ENCODE data around the gene VWA3B.
"Not testable (repeated sequence)": the region's sequence is repeated elsewhere in the genome, so short reads cannot be mapped to it uniquely, and the experiment has no call there.

VWA3B gene

DNA sequence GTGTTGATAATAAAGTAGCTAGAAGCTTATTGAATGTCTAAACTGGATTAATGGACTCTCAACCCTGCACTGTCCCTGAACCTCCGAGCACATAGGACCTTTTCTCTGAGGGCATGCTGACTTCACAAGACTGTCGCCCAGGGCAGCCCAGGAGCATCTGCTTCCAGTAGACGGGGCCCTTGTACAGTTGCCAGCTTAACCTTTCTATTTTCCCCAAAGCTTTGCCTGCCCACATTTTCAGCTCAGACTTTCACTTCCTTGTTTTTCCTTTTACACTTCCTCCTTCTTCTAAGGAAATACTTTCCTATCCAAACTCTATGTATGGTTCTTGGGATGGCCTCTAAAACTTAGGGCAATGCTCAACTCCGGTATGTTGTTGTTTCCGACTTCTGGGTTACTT lies 1.3 kb downstream of the VWA3B start:
- DNase-seq (ENCODE audit: low read depth in 3 of 3) = no peak

GRCh38 chr2:98089941-98090340 lies 3.0 kb downstream of the VWA3B start:
- no peak for DNase-seq (ENCODE audit: low read depth in 3 of 3)

DNA sequence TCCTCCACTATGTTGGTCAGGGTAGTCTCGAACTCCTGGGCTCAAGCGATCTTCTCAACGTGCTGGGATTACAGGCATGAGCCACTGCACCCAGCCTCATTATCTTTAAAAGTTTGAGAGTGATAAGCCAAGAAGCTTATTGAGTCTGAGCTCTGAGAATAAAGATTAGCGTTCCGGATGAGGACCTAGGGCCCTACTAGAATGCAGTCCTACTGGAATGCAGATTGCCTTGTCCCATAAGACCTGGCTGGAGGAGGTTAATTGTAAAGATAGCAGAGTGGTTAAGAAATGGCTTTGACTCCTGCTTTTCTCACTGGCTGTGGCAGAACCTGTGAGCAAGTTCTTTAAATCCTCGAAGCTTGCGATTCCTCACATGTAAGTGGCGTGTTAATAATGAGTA lies 4.0 kb downstream of the VWA3B start:
- no peak for DNase-seq (ENCODE audit: low read depth in 3 of 3)

DNA sequence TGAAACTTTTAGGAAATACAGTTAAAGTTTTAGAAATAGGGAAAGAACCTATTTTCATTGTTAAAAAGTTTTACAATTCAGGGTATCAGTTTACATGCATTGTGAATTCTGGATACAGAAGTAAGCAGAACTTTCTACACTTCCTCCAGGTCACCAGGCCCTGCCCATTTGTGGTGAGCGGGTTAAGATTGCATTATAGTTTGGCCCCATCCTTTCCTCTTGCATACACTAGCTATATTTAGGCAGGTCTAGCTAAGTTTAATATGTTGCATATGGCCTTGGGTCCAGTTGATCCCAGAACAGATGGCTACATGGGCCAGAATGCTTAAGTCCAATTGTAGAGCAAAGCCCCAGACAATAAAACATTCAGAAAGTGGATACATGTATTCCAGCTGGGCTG lies 4.8 kb downstream of the VWA3B start:
- DNase-seq (ENCODE audit: low read depth in 3 of 3) = no peak

DNA sequence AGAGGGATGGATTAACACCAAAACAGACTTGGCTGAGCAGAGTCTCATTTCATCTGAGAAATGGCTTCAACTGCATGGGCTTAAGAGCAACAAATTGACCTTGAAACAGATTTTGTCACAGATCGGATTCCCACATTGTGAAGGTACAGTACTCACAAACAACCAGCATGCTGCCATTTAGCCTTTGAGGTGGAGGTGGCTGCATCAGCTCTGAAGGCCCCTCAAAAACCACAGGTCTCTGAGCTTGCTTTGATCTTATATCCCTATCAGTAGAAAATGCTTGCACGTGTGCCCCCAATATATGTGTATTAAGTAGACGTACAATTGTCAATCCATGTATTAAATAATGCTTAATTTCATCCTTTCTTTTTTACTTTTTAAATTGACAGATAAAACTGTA lies 6.2 kb downstream of the VWA3B start:
- DNase-seq (ENCODE audit: low read depth in 3 of 3) = no peak

- DNase-seq (ENCODE audit: low read depth in 3 of 3) = no peak
These were observed 6.6 kb downstream of the VWA3B start for GRCh38 chr2:98093611-98094010.

DNA sequence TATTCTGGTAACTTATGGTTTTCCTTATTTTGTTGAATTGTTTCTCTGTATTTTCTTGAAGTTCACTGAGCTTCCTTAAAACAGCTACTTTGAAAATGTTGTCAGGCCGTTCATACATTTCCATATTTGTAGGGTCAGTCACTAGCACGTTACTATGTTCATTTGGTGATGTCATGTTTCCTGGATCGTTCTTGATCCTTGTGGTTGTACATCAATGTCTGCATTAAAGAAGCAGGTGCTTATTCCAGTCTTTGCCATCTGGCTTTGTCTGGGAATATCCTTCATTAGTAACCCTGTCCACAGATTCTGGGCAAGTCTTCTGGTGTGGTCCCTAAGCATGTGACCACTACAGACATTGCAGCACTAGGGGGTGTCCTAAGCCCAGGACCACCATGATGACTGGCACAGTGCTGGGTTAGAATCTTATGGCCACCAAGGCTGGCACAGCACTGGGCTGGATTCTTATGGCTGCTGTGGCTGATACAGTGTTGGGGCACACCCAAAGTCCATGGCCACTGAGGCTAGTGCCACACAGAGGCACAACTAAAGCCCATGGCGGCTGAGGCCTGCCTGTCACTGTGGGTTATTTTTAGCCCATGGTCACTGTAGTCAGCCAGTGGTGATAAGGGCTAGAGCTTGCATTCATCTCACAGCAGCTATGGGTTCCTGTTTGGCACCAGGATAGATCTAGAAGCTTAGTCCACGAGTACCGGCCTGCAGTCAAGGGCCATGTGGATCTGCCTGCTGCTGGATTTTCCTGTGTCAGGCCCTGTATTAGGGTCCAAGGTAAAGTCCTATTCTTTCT lies 13.2 kb downstream of the VWA3B start:
- DNase-seq (ENCODE audit: low read depth in 3 of 3) = no peak

DNA sequence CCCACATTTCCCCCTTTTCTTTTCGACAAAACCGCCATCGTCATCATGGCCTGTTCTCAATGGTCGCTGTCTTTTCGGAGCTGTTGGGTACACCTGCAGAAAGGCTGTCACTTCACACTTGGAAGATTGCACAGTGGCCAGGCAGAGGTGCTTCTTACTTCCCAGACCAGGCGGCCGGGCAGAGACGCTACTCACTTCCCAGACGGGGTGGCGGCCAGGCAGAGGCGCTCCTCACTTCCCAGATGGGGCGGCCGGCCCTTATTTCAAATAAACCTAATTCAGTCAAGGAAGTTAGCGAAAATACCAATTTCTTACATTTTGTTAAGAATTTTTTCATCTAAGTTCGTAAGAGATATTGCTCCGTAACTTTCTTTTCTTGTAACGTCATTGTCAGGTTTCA lies 15.3 kb downstream of the VWA3B start:
- DNase-seq (ENCODE audit: low read depth in 3 of 3) = not testable (repeated sequence)

- no peak for DNase-seq (ENCODE audit: low read depth in 3 of 3)
These were observed 15.9 kb downstream of the VWA3B start for GRCh38 chr2:98102878-98103277.

DNA sequence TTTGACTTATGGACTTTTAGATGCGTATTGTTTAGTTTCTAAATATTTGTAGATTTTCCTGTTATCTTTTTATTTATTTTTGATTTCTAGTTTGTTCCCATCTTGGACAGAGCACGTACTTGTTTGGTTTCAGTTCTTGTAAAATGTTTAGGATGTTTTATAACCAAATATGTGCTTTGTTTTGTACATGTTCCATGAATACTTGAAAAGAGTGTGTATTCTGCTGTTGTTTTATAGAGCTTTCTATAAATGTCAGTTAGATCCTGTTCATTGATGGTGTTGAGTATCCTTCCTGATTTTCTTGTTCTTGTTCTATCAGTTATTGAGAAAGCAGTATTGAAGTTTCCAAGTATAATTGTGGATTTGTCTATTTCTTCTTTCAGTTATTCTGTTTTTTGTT lies 21.1 kb downstream of the VWA3B start:
- DNase-seq (ENCODE audit: low read depth in 3 of 3) = no peak

- no peak for DNase-seq (ENCODE audit: low read depth in 3 of 3)
These were observed 23.8 kb downstream of the VWA3B start for GRCh38 chr2:98110741-98111140.

DNA sequence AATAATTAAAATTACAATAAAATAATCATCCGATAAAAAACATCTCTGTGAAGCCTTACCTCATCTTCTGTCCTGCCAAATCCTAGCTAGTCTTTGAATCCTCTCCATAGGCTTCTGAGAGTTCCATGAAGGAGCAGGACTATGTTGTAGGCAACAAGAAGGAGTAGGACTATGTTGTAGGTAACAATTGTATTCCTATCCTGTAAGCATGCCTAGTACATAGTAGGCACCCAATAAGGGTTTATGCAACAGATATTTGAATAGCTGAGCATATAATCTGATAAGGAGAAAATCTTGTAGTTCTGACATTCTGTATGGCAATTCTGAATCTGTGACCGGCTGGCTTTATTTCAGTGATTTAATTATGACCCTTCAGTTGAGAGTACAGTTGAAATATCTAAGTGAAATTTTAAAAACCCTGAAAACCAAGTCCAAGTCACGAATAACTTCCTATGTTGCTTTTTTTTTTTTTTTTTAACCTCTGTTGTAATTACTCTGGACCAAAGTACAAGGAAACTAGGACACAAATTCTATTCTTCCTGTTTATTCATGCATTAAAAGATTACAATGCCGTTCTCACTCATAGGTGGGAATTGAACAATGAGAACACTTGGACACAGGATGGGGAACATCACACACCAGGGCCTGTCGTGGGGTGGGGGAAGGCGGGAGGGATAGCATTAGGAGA lies 27.8 kb downstream of the VWA3B start:
- DNase-seq (ENCODE audit: low read depth in 3 of 3) = no peak

GRCh38 chr2:98118161-98118560 lies 31.2 kb downstream of the VWA3B start:
- no peak for DNase-seq (ENCODE audit: low read depth in 3 of 3)

DNA sequence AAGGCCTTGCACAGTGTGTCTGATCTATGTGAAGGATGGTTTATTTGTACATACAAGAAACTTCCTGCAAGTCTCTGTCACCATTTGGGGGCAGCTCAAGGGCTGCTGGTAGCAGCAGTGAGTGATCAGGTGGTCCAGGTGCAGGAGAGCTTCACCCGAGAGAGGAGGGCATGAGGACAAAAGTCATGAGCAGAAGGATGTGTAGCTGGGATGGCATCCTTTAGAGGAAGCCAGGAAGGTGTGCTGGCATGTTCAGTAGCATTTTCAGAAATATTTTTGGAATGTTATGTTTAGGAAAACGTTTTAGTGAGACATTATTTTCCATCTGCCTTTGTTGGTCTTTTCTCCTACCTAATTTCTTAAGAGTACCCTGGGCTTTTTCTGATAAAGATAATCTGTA lies 31.9 kb downstream of the VWA3B start:
- DNase-seq (ENCODE audit: low read depth in 3 of 3) = no peak

DNA sequence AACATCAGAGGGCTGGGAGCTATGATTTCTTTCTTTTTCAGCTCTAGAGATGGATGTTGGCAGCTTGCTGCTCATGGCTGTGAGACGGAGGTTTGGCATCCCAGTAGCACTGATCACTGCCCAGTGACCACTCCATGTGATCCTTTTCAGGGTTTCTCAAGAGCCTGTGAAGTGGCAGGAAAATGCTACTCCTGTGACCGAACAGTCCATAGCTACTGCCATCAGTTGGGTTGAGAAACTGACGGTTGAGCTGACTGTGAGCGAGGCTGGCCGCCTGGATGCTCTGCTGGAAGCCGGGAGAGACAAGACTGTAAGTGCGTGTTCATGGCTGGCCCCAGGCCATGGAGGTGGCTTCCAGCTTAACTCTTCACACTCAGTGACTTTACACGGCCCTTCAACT lies 34.2 kb downstream of the VWA3B start:
- DNase-seq (ENCODE audit: low read depth in 3 of 3) = no peak

- no peak for DNase-seq (ENCODE audit: low read depth in 3 of 3)
These were observed 35.6 kb downstream of the VWA3B start for GRCh38 chr2:98122524-98122923.

- DNase-seq (ENCODE audit: low read depth in 3 of 3) = no peak
These were observed 36.3 kb downstream of the VWA3B start for GRCh38 chr2:98123286-98123685.

DNA sequence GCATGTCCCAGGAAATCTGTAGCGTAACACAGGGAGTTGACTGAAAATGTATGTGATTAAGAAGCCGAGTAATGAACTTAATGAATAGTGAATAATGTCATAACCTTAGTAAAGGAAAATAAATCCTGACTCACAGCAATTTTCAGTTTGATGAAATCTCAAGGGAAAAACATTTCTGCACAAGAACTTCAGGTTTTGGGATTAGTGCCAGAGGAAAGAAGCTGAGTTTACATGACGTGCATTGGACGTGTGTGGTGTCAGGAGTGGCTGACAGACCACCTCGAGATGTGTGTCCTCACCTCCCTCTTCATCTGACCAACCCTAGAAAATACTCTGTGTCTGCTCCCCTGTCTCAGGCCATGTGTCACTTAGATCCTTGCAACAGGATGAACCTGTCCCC lies 39.1 kb downstream of the VWA3B start:
- no peak for DNase-seq (ENCODE audit: low read depth in 3 of 3)

DNA sequence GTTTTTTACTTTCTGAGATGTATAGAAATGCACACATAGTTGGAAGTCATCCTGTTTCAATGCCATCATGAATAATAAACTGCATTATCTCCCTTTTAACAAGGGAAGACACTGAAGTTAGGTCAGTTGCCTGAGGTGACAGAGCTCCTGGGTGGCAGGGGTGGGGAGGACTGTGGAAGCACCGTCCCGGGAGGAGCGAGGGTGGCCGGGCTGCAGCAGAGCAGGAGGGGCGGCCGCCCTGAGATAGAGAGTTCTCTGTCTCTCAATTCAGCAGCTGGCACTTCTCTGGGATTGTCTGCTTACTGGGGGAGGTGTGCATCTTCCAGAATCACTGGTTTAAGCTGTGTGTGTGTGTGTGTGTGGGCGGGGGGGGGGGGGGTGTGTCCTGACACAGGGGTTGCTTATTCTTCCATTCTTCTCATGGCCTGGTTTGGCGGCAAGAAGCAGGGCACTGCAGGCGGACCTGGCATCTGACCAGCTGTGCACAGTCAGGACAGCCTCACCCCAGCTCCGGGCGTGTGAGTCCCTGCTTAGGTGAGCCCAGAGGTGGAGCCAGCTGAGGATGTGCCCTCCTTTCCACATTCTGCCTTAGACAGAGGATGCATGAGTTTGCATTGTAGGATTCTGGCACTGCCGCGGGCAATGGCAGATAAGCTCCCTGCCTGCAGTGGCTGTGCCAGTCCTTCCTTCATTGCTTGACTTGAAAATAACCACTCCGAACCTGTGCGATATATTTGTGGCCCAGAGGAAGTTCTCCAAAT lies 40.4 kb downstream of the VWA3B start:
- DNase-seq (ENCODE audit: low read depth in 3 of 3) = no peak

- no peak for DNase-seq (ENCODE audit: low read depth in 3 of 3)
These were observed 41.7 kb downstream of the VWA3B start for GRCh38 chr2:98128556-98129109.

DNA sequence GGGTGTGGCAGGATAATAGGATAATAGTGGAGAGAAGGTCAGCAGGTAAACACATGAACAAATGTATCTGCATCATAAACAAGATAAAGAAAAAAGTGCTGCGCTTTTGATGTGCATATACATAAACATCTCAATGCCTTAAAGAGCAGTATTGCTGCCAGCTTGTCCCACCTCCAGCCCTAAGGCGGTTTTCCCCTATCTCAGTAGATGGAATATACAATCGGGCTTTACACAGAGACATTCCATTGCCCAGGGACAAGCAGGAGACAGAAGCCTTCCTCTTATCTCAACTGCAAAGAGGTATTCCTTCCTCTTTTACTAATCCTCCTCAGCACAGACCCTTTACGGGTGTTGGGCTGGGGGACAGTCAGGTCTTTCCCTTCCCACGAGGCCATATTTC lies 43.1 kb downstream of the VWA3B start:
- not testable (repeated sequence) for DNase-seq (ENCODE audit: low read depth in 3 of 3)
